Neural progenitor cell (in vitro differentiated cells): ENCODE measurements around the gene ATP6V1E1. TPM values are rescaled to one million over a fixed set of nuclear protein-coding genes. Genes with fewer than 3 reads are reported as not detected.

Experiments
- DNase-seq: peaks from one replicate; pipeline ENCODE4 v3.0.0-alpha.2; 2016; ENCODE audit warnings: low spot score
- H2AFZ ChIP-seq: fragments of 200-600 bp; sonication (generic); replicated peaks from 2 replicates; pipeline ENCODE4 v1.6.1; 2016; ENCODE audit warnings: antibody characterized with exemption
- H3F3A ChIP-seq: fragments of 200-600 bp; sonication (generic); 2 replicates; pipeline ENCODE4 v1.6.1; 2016; ENCODE audit warnings: antibody characterized with exemption, low read depth
- H3K27ac ChIP-seq: fragments of 200-600 bp; sonication (generic); 2 replicates; pipeline ENCODE4 v1.5.1; 2016; ENCODE audit warnings: mild to moderate bottlenecking
- H3K27me3 ChIP-seq: fragments of 200-600 bp; sonication (generic); 2 replicates; pipeline ENCODE4 v1.6.1; 2016; ENCODE audit warnings: mild to moderate bottlenecking, moderate library complexity
- H3K36me3 ChIP-seq: fragments of 200-600 bp; sonication (generic); 2 replicates; pipeline ENCODE4 v1.5.1; 2016
- H3K4me1 ChIP-seq: fragments of 200-600 bp; sonication (generic); 2 replicates; pipeline ENCODE4 v1.6.1; 2016; ENCODE audit warnings: mixed run types
- H3K4me2 ChIP-seq: fragments of 200-600 bp; sonication (generic); 2 replicates; pipeline ENCODE4 v1.6.1; 2016
- H3K4me3 ChIP-seq: fragments of 200-600 bp; sonication (generic); 2 replicates; pipeline ENCODE4 v1.5.1; 2016
- H3K79me2 ChIP-seq: fragments of 200-600 bp; sonication (generic); 2 replicates; pipeline ENCODE4 v1.6.1; 2016; ENCODE audit warnings: low read depth
- H3K9ac ChIP-seq: fragments of 200-600 bp; sonication (generic); 2 replicates; pipeline ENCODE4 v1.6.1; 2016
- H3K9me3 ChIP-seq: fragments of 200-600 bp; sonication (generic); 2 replicates; pipeline ENCODE4 v1.5.1; 2016; ENCODE audit warnings: low read depth
- H4K20me1 ChIP-seq: fragments of 200-600 bp; sonication (generic); 2 replicates; pipeline ENCODE4 v1.6.1; 2016; ENCODE audit warnings: low read depth
- H3K27ac Mint-ChIP-seq: 3 replicates; pipeline ENCODE4 v1.8.0; 2021; ENCODE audit warnings: mixed read lengths
- H3K27me3 Mint-ChIP-seq: 2 replicates; pipeline ENCODE4 v1.8.0; 2022; ENCODE audit warnings: low read depth, mild to moderate bottlenecking, inconsistent platforms, moderate library complexity, mixed read lengths; ENCODE audit not compliant: insufficient read depth
- H3K36me3 Mint-ChIP-seq: 3 replicates; pipeline ENCODE4 v1.8.0; 2021; ENCODE audit warnings: mixed read lengths
- H3K4me1 Mint-ChIP-seq: 3 replicates; pipeline ENCODE4 v1.8.0; 2021; ENCODE audit warnings: mixed read lengths
- H3K4me3 Mint-ChIP-seq: 3 replicates; pipeline ENCODE4 v1.8.0; 2021; ENCODE audit warnings: mild to moderate bottlenecking, moderate library complexity, mixed read lengths
- H3K9me3 Mint-ChIP-seq: 3 replicates; pipeline ENCODE4 v1.8.0; 2020; ENCODE audit warnings: mixed read lengths
- EZH2 ChIP-seq: fragments of 200-600 bp; sonication (generic); IDR thresholded peaks from 2 replicates; pipeline ENCODE4 v1.6.1; 2017; ENCODE audit warnings: antibody characterized with exemption, mild to moderate bottlenecking, moderate library complexity
- EZH2phosphoT487 ChIP-seq: fragments of 200-600 bp; sonication (generic); IDR thresholded peaks from 2 replicates; pipeline ENCODE4 v1.6.1; 2017; ENCODE audit warnings: antibody characterized with exemption
- total RNA-seq: library from RNA; depleted of rRNA; stranded (reverse); fragments of >200 nt; gene quantifications from 2 replicates; pipeline ENCODE4 v1.2.3, GENCODE V29; 2015; ENCODE audit warnings: low replicate concordance
- TF ChIP-seq, protein P1 (sequence below): fragments of 200-600 bp; sonication (generic); IDR thresholded peaks from 2 replicates; pipeline ENCODE4 v1.5.1; 2017; ENCODE audit warnings: antibody characterized with exemption, mild to moderate bottlenecking

Gene ATP6V1E1
- total RNA-seq, 1 donor from 2014 or later: 87.1 TPM

DNA sequence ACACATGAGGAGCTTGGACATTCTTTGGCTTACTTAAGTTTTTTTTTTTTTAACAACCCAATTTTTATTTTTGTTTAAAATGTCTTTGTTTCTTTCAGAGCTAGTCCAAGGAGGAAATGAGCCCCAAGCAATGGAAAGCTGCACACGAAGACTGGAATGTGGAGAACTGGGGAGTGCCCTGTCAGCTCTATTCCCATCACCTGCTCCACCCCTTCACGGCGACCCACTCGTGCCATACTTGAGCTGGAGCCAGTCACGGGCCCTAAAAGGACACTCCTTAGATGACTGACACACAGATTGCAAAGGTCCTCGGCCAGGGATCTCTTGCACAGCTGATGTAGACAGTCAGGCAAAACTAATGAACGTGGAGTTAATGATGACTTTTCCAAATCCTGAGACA lies 75.8 kb downstream of the ATP6V1E1 start:
- Mint-ChIP-seq H3K27me3 (no peaks in the 10 kb centered on the region), H3K27ac (no peak overlapping the region), H3K4me1 (no peaks in the 10 kb centered on the region), H3K36me3 (peaks cover 41% of the 10 kb centered on the region), H3K4me3 (no peak overlapping the region), H3K9me3 (no peaks in the 10 kb centered on the region)
- DNase-seq: no peak
- no peaks in the 10 kb centered on the region for H3K9me3 ChIP-seq
- H3K27me3 ChIP-seq: no peaks in the 10 kb centered on the region
- no peak overlapping the region for H3K4me3 ChIP-seq
- H3K36me3 ChIP-seq: peaks cover 23% of the 10 kb centered on the region
- peaks cover 7% of the 10 kb centered on the region for H4K20me1 ChIP-seq
- H3K9ac ChIP-seq: no peak overlapping the region
- H3K4me2 ChIP-seq: no peak overlapping the region
- no peaks in the 10 kb centered on the region for H3K79me2 ChIP-seq
- H2AFZ ChIP-seq: no peak overlapping the region
- no peak for TF ChIP-seq EZH2
- no peak for TF ChIP-seq EZH2phosphoT487
- TF ChIP-seq, protein P1, sequence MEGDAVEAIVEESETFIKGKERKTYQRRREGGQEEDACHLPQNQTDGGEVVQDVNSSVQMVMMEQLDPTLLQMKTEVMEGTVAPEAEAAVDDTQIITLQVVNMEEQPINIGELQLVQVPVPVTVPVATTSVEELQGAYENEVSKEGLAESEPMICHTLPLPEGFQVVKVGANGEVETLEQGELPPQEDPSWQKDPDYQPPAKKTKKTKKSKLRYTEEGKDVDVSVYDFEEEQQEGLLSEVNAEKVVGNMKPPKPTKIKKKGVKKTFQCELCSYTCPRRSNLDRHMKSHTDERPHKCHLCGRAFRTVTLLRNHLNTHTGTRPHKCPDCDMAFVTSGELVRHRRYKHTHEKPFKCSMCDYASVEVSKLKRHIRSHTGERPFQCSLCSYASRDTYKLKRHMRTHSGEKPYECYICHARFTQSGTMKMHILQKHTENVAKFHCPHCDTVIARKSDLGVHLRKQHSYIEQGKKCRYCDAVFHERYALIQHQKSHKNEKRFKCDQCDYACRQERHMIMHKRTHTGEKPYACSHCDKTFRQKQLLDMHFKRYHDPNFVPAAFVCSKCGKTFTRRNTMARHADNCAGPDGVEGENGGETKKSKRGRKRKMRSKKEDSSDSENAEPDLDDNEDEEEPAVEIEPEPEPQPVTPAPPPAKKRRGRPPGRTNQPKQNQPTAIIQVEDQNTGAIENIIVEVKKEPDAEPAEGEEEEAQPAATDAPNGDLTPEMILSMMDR: no peak
- no peak overlapping the region for H3K27ac ChIP-seq
- no peaks in the 10 kb centered on the region for H3K4me1 ChIP-seq
- peaks cover 12% of the 10 kb centered on the region for H3F3A ChIP-seq

GRCh38 chr22:17549655-17550054 lies 78.9 kb downstream of the ATP6V1E1 start:
- H3K27me3 ChIP-seq: no peaks in the 10 kb centered on the region
- Mint-ChIP-seq H3K36me3 (peaks cover 41% of the 10 kb centered on the region), H3K27me3 (peaks cover 5% of the 10 kb centered on the region), H3K4me3 (no peak overlapping the region), H3K4me1 (no peaks in the 10 kb centered on the region), H3K9me3 (no peaks in the 10 kb centered on the region), H3K27ac (no peak overlapping the region)
- H3K36me3 ChIP-seq: peaks cover 26% of the 10 kb centered on the region
- H3K79me2 ChIP-seq: peaks cover 3% of the 10 kb centered on the region
- no peaks in the 10 kb centered on the region for H3K9me3 ChIP-seq
- no peak for DNase-seq
- no peak overlapping the region for H2AFZ ChIP-seq
- no peak overlapping the region for H3K27ac ChIP-seq
- H3K4me1 ChIP-seq: no peaks in the 10 kb centered on the region
- H3K4me2 ChIP-seq: no peak overlapping the region
- no peak overlapping the region for H3K9ac ChIP-seq
- TF ChIP-seq EZH2: no peak
- TF ChIP-seq, protein P1: no peak
- TF ChIP-seq EZH2phosphoT487: no peak
- no peak overlapping the region for H3K4me3 ChIP-seq
- H3F3A ChIP-seq: peaks cover 8% of the 10 kb centered on the region
- H4K20me1 ChIP-seq: peaks cover 7% of the 10 kb centered on the region

- peaks cover 8% of the 10 kb centered on the region for H3F3A ChIP-seq
- Mint-ChIP-seq H3K4me3 (no peak overlapping the region), H3K36me3 (peaks cover 39% of the 10 kb centered on the region), H3K4me1 (no peaks in the 10 kb centered on the region), H3K9me3 (no peaks in the 10 kb centered on the region), H3K27ac (no peak overlapping the region), H3K27me3 (peaks cover 5% of the 10 kb centered on the region)
- H4K20me1 ChIP-seq: peaks cover 3% of the 10 kb centered on the region
- no peak overlapping the region for H2AFZ ChIP-seq
- no peak for DNase-seq
- H3K9ac ChIP-seq: no peak overlapping the region
- no peaks in the 10 kb centered on the region for H3K4me1 ChIP-seq
- H3K9me3 ChIP-seq: no peaks in the 10 kb centered on the region
- peaks cover 21% of the 10 kb centered on the region for H3K36me3 ChIP-seq
- no peak overlapping the region for H3K4me2 ChIP-seq
- no peak overlapping the region for H3K4me3 ChIP-seq
- no peaks in the 10 kb centered on the region for H3K27me3 ChIP-seq
- TF ChIP-seq, protein P1: no peak
- TF ChIP-seq EZH2 (no peak), EZH2phosphoT487 (no peak)
- H3K79me2 ChIP-seq: peaks cover 3% of the 10 kb centered on the region
- H3K27ac ChIP-seq: no peak overlapping the region
Measured at GRCh38 chr22:17549183-17549582, 79.4 kb downstream of the ATP6V1E1 start.

DNA sequence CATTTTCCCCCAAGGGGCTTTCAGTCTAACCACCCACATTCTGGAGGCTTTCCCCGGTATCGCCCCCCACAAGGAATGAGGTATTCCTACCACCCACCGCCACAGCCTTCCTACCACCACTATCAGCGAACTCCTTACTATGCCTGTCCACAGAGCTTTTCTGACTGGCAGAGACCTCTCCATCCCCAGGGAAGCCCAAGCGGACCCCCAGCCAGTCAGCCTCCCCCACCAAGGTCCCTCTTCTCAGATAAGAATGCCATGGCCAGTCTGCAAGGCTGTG lies 79.9 kb downstream of the ATP6V1E1 start:
- Mint-ChIP-seq H3K36me3 (peaks cover 39% of the 10 kb centered on the region), H3K4me3 (no peak overlapping the region), H3K27ac (no peak overlapping the region), H3K4me1 (no peaks in the 10 kb centered on the region), H3K27me3 (peaks cover 5% of the 10 kb centered on the region), H3K9me3 (no peaks in the 10 kb centered on the region)
- no peaks in the 10 kb centered on the region for H3K27me3 ChIP-seq
- no peak for DNase-seq
- H3K27ac ChIP-seq: no peak overlapping the region
- H3K9me3 ChIP-seq: no peaks in the 10 kb centered on the region
- no peaks in the 10 kb centered on the region for H3K4me1 ChIP-seq
- TF ChIP-seq EZH2phosphoT487 (no peak), EZH2 (no peak)
- TF ChIP-seq, protein P1: no peak
- H3K4me3 ChIP-seq: no peak overlapping the region
- peaks cover 16% of the 10 kb centered on the region for H3K36me3 ChIP-seq
- H3F3A ChIP-seq: peaks cover 8% of the 10 kb centered on the region
- H3K79me2 ChIP-seq: peaks cover 7% of the 10 kb centered on the region
- no peak overlapping the region for H2AFZ ChIP-seq
- H3K9ac ChIP-seq: no peak overlapping the region
- H3K4me2 ChIP-seq: no peak overlapping the region
- peaks cover 3% of the 10 kb centered on the region for H4K20me1 ChIP-seq
